SKM-1 treated with dmso at 0.1 percent for 144 hours (cell line): ENCODE measurements around the gene BCOR.

ENCODE experiments used
- DNase-seq: peaks from one replicate; lab custom pipeline; 2025; ENCODE audit not compliant: unreplicated experiment; lab: John Stamatoyannopoulos, UW

BCOR gene

DNA sequence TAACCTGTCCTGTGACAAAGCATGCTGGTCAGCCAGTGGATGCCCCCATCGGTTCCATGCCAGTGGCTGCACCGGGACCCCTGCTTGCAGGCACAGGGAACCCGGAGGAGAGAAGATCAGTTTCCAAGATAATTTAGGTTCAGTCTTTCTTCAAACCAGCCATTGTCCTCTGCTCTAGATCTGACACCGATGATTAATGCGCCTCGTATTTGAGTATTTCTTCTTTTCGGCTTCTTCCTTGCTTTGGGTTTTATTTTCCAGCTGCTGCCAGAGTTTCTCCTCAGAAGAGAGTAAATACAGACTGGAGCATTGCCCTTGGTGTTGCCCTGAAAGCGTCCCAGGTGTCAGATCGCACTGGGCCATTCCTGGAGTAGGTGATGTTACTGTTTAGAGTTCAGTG is 19.2 kb upstream of the BCOR start:
- no peak for DNase-seq

DNA sequence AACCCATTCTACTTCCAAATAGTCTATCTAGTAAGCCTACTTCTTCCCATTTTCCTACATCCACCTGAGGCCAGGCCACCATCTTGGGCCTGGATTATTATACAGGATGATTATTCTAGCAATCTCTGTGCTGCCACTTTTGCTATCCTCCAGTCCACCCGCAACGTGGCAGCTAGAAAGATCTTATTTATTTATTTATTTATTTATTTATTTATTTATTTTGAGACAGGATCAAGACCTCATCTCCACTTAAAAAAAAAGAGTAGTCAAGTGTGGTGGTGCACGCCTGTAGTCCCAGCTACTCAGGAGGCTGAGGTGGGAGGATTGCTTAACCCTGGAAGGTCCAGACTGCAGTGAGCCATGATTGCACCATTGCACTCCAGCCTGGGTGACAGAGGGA is 15.2 kb upstream of the BCOR start:
- no peak for DNase-seq

DNA sequence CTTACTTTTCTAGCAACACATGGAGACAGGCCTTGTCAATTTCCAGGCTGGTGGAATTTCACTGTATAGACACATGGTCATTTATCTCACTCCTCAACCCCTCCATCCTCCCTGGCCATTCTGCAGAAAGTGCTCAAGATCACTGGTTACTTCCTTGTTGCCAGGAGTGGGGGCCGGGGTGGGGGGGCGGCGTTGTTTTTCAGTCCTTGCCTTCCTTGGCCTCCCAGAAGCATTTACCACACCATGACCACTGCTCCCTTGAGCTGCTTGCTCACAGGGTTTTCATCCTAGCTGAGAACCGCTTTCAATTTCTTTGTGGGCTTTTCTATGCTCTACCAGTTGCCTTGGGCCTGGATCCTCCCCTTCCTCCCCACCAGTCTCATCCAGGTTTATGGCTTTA is 14.1 kb upstream of the BCOR start:
- DNase-seq, result no peak

DNA sequence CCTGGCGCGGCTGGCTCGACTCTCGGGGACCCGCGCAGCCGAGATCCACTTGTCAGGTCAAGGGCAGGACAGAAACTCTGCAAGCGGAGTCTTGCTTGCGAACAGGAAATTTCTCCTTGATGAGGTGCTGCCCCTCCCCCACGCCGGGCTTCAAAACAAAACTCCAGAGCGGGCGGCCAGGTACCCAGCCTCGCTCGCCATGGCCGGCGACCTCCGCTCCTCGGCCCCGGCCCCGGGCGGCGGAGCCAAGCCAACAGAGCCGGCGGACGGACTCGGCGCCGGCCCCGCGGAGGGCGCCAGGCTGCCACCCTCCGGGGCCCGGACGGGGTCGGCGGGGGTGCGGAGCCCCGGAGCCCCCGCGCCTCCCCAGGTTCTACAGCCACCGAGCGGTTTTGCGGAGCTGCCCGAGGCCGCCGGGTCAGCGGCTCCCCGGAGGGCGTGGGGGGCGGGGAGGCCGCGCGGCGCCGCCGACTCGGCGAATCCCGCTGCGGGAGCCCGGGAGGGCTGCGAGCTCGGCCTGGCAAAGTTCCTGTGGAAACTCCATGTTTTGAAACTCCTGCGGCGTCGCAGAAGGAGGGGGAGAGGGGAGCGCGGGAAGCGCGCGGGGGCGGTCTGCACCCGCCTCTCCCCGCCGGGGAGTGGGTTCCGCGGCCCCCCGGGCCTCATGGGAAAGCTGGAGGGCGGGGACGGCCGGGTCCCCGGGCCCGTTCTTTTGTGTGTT is 11.7 kb upstream of the BCOR start:
- DNase-seq, result no peak

DNA sequence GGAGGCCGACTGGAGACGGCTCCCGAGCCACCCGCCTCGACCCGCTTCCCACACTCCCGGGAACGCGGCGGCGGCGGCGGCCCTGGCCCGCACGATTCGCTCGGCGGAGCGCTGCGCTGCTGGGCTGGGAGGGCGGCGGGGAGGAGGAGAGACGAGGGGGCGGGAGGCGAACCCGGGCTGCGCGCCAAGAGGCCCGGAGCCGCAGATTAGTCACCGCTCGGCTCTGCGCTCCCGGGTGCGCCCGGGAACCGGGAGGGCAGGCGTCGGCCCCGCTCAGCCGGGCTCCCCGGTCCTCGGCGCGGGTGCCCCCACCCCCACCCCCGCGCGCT is 11.2 kb upstream of the BCOR start:
- peak; percentile 17 for DNase-seq

DNA sequence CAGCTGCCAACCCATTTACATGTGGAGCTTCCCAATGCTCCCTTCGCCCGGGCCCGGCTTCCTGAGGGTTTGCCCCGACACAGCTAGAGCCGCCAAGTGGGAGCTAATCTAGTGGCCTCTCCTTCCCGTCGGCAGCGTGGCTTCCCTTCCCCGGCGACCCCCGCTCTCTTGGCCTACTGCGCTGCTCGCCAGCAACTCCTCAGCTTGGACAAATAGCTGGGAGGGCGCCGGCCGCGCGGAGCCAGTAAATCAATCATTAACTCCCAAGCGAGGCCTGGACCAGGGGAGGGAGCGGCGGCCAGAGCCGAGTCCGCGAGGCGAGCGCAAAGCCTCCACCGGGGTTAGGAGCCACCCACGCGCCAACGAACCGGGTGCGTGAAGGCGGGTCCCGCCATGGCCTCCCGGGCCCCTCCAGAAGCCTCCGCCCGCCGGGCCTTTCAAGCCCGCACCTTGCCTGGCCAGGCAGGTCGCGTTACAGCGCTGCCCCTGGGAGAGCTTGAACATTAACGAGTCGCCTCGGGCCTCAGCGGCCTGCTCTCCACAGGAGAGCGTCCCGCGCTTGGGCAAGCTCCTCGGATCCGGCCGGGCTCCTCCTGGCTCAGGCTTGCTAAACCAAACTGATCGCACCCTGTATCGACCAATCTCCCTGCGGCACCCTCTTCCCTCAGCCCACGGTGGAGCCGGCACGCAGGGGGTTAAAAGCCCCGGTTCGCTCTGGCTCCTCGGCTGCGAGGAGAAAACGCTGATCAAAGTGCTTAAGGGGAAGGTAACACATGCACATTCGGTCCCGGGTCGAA is 10.6 kb upstream of the BCOR start:
- DNase-seq, result no peak

DNA sequence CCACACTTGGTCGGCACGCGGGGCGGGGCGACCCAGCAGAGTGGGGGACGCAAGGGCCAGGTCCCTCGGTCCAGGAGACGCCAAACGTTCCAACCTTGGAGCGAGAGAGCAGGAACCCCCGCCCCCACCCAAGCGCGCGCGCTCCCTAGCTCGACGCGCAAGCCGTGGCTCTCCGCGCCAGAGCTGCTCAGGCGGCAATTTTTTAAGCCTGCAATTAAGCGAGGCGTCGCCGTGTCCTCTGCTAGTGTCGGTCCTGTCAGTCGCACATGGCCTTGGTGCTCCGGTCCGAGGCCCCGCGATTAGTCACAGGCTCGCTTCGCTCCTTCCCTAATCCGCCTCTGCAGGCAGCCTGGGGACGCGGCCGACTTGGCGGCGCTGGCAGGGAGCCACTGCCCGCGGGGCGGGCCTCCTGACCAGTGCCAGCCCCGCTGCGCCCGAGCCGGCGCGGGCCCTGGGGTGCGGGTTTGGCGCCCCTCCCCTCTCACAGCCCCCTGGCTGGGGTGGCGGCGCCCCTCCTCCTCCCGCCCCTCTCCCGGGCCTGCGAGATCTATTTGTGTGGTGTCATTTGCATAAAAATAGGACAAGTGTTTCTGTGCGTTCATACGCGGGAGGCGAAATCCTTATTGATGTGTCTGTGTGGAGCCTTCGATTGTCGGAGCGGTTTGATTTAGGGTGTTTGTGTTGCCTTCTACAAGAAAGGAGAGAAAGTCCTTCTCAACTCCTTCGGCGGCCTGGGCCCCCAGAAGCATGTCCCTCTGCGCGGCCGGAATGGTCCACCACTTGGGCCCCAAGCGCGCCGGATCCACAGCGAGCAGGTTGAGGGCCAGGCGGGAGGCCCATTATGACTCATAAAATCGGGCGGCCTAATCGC is 9.8 kb upstream of the BCOR start:
- DNase-seq, result no peak

DNA sequence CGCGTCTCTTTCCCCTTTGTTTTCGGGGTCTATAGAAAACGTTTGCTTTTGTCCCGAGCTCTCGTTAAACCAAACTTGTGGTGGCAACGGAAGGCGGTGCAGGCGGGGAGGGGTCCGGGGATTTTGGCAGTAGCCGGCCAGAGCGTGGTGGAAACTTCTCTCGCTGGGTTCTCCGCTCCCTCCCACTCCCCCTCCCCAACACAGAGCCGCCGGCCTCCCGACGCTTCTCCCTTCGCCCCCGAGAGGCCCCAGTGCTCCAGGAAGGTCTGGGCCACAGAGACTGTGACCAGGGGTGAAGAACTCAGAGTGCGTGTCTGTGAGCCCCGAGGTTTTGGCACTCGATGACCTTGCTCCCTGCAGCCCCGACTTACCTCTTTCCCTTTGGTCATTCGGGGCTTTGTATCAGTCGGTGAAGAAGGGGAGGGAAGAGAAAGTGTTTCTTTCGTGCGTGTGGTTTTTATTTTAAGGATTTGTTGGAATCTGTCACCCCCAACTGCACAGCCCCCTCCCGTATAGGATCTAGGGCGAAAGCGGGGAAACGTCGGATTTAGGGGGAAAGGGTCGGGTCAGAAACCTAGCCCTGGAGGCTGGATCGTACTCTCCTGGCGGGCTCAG is 9.0 kb upstream of the BCOR start:
- peak; percentile 20 for DNase-seq

DNA sequence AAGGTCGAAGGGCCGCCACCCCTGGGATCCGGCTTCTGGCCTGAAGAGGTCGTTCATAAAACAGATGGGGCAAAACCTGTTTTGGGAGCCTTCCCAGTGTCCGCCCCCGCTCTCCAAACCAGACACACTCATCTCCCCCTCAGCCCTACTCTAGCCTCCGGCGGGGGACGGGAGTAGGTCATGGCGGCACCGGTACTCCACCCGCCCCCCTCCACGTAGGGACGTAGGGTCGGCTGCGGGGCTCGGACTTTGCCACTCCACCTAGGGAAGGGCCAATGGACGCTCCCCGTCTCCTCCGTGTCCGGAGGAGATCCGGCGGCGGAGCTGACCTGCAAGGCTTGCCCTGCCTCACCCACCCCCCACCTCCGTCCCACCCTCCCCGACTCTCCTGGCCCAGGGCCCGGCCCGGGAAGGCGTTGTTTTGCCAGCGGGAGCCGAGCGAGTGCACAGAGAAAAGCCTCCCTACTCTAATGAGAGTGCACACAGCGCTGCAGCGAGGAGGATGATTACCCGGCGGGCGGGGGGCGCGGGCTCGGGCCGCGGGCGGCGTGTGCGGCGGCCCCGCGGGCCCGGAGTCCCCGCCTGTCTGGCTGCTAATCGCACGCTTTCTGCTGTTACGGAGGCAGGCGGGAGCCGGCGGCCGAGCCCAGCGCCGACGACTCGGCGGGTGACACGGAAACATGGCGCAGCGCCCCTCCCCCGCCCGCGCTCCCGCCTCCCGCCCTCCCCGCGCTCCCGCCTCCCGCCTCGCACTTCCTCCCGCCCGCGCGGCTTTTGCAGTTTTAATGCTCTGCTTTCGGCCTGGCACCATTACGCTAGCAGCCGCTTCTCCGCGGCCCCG is 8.3 kb upstream of the BCOR start:
- peak; percentile 26 for DNase-seq

DNA sequence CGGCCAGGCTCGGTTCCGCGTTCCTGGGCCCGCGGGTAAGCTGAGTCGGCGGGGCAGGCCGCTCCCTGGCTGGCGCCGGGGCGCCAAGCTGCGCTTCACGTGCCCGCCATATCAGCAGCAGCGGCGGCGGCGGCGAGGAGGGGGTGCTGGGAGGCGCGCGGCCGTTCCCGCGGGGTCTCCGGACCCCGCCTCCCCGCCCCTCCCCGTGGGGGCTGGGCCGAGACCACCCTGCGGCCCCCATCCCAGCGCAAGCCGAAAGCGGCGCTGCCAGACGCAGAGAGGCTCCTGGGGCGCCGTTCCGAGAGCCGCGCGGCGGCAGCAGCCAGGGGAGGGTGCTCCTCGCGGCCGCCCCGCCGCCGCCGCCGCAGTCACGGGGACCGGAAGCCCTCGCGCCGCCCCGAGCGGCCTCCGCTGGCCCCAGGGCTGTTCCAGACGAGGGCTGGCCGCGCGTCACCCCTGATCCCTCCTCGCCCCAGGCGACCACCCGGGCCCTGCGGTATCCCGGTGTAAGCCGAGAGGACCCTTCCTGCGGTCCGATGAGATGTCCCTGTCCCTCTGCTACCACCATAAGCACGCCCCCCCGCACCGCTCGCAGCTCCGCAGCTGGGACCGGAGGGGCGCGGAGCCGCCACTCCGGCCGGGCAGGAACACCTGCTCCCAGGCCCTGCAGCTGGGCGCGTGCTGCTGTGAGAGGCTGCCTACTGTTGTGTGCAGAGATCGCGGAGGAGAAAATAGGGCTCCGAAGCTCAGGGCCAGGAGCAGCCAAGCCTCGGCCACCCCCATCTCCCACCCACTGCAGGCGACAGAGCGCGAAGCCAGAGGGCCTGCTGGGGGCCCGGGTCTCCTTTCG is 7.5 kb upstream of the BCOR start:
- DNase-seq, result no peak

DNA sequence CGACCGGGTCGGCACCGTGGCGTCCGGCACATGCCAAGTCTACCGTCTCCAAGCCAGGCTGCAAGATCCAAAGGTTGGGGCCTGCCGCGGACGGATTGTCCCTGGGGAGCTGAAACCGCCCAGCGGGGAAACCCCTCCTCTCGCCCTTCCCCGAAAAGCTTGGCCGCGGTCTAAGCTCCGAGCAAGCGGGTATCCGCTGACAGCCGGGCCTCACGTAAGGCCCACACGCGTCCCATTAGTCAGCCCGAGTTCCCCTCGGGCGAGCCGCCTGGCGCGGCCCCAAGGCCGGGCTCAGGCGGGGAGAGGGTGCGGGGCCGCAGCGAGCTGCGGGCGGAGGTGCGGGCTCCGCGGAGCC is 6.8 kb upstream of the BCOR start:
- DNase-seq, result no peak

DNA sequence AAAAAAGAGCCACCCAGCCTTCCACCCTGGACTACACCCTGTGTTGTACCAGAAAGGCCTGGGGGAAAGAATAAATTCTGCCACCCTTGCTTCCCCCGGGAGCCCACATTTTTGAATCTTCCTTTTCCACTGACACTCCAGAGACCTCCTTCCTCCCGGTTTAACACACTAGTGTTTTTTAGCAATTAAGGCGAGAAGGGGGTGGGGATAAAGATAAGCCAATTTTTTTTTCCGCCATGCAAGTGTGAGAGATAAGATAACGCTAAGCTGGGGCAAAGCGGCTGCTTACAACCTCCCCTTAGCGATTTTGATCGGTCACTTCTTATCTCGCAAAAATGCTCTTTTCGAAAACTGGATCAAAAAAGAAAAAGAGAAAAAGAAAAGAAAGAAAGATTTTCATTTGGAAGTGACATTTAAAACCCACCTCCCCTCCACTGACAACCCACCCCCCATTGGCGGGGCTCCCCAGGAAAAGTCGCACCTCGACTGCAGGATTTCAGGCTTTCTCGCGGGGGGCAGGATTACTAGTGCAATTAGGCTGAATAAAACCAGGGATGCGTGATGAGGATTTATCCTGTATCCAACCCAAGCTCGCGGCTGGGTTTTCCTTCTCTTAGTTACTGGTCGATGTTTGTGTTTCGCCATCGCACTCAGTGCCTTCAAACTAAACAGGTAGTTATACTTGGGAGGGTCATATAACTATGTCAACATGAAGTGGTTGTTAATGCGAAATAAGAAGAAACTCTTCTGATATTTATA is 6.0 kb upstream of the BCOR start:
- no peak for DNase-seq

DNA sequence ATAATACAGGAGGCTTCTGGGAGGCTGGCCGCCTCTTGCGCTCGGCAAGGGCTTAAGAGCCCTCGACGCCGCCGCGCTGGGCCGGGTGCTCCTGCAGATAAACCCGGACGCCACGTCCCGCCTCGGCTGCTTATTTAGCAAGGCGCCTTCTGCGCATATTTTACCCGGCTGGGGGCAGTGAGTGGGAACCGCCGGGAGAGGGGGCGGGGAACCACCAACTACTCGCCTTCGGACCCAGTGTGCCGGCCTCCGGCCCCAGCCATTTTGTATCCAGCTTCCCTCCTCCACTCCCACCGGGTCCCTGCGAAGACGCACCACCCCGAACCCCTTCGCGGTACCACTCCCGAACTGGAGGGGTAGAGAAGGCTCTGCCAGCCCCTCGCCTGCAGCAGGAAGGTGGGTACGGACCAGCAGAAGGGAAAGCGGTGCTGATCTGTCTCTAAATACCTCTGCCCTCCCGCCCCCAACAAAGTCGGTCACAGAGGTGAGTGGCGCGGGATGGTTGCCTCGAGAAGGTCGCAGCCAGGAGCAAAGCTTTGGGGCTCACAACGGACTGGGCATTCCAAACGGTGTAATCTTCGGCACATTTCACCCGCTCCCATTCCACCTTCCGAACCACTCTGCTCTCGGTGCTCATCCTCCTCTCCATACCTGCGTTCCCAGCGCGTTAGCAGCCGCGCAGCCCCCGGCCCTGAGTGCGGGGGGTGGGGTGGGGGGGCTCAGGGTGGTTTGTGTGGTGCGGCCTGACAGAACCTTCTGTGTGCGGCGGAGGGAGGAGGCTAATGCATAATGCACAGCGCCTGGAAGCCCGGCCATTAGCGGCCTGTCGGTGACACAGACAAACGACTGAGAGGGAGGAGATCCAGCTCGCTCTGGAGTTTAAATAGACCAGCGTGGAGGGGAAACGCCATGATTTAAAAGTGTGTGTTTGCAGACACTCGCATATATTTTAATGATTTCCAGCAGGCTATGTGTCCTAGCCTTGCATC is 4.9 kb upstream of the BCOR start:
- no peak for DNase-seq

DNA sequence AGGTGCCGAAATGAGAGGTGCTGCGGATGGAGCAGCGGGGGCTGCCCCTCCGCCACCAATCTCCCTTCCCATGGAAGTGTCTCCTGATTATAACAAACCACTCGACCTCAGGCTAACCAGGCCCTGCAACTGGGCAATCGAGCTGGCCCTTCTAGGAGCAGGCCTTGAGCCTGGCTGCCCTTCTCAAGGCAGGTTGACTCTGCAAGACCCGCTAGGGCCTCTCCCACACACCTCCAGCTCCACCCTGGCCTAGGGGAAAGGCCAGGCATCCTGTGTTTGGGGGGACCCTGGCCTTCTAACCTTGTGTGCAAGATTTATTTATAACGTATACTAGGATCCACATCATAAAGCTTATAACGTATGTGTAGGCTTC is 3.7 kb upstream of the BCOR start:
- no peak for DNase-seq

DNA sequence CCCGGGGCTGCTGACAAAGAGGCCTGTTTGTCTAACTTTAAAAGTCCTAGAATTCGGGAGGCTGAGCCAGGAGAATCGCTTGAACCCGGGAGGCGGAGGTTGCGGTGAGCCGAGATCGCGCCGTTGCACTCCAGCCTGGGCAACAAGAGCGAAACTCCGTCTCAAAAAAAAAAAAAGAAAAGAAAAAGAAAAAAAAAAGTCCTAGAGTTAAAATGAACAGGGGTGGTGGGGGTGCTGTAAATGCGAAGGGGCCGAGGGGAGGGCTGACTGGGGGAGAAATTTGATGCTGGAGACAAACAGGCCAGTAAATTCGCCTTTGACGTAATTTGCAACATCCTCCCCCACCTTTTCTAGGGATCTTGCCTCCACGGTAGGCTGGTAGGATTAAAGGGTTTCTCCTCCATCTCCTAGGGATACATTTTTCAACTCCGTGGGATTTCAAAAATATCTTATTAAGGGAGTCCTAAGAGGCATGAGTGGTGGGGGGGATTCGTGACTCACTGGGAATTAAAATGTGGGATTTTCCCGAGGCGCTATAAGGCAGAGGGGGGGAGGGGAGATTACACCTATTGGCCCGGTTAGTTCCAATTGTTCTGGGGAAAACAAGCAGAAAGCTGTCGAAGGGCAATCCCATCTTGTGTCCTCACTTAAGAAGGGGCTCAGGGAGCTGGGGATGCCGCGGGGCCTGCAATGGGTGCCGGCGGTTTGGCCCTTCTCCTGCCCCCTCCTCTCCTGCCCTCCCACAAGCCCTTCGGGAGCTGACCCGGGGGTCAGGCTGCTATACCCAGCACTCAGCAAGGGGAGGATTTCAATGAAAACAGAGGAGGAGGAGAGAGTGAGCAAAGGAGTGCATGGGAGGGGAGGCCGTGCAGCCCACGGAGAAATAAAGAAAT is 3.0 kb upstream of the BCOR start:
- DNase-seq, result no peak

DNA sequence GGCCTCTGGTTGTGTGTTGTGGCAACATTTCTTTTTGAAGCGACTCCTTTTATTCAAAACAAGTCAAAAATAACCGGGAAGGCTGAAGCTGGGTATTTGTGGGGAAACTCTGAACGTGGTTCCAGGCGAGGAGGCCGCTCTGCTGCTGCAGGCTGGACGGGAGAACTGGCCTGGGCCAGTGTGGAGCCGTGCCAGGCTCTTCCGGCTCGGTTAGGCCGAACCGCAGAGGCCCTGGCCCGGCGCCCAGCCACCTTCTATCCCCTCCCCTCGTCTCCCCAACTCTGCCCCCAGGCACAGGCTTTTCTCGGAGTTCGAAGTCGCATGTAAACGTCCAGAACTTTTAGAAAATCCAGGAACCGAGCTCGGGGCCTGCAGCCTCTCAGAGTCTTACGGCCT is 2.4 kb upstream of the BCOR start:
- peak; percentile 12 for DNase-seq
